CD14-positive monocyte (primary cell): ENCODE measurements around the gene PPM1M. TPM values are rescaled to one million over a fixed set of nuclear protein-coding genes. Genes with fewer than 3 reads are reported as not detected.

Experiments used
- DNase-seq, 3 donors: peaks; one replicate each; pipeline ENCODE4 v3.0.0-alpha.2; 2011 to 2022
- H2AFZ ChIP-seq: 2 replicates; pipeline ENCODE4 v1.6.0; 2012; ENCODE audit warnings: mild to moderate bottlenecking, low read depth, low read length, inconsistent platforms; ENCODE audit not compliant: insufficient read depth, poor library complexity, severe bottlenecking
- H3K27ac ChIP-seq, 2 donors: 1 replicate in 1 of 2; 2 replicates in 1 of 2; pipeline ENCODE4 v1.5.1; 2012 to 2013; ENCODE audit warnings: low read length in 2 of 2, control low read depth in 1 of 2, inconsistent platforms in 1 of 2, low read depth in 1 of 2, mild to moderate bottlenecking in 1 of 2
- H3K27me3 ChIP-seq, 2 donors: one replicate each; pipeline versions ENCODE4 v1.6.0 to v1.6.1; 2011 to 2013; ENCODE audit warnings: low read length in 2 of 2; ENCODE audit not compliant: control insufficient read depth in 2 of 2, insufficient read depth in 2 of 2
- H3K36me3 ChIP-seq, 2 donors: replicated peaks in 1 of 2; 1 replicate in 1 of 2; 2 replicates in 1 of 2; pipeline versions ENCODE4 v1.5.1 to v1.6.1; 2012 to 2013; ENCODE audit warnings: low read length in 2 of 2, control low read depth in 1 of 2, inconsistent platforms in 1 of 2, mild to moderate bottlenecking in 1 of 2; ENCODE audit not compliant: insufficient read depth in 2 of 2, control insufficient read depth in 1 of 2
- H3K4me1 ChIP-seq, 2 donors: 1 replicate in 1 of 2; 2 replicates in 1 of 2; pipeline versions ENCODE4 v1.5.1 to v1.6.1; 2012 to 2013; ENCODE audit warnings: low read length in 2 of 2, control low read depth in 1 of 2, inconsistent platforms in 1 of 2, mild to moderate bottlenecking in 1 of 2, moderate library complexity in 1 of 2; ENCODE audit not compliant: insufficient read depth in 2 of 2, control insufficient read depth in 1 of 2
- H3K4me2 ChIP-seq: replicated peaks from 2 replicates; pipeline ENCODE3; 2012; ENCODE audit warnings: low read length, moderate library complexity, mild to moderate bottlenecking; ENCODE audit not compliant: poor library complexity, severe bottlenecking; ENCODE audit errors: extremely low read depth
- H3K4me3 ChIP-seq, 3 experiments: fragments of 200-600 bp in 1 of 3; sonication (generic) in 1 of 3; replicated peaks in 1 of 3; 1 replicate in 2 of 3; 2 replicates in 1 of 3; pipeline ENCODE4 v1.5.1; 2011 to 2013; ENCODE audit warnings: low read length in 3 of 3, mild to moderate bottlenecking in 3 of 3, control low read depth in 2 of 3, low read depth in 2 of 3, inconsistent platforms in 1 of 3, moderate library complexity in 1 of 3
- H3K79me2 ChIP-seq: 2 replicates; pipeline ENCODE4 v1.6.0; 2012; ENCODE audit warnings: mild to moderate bottlenecking, control low read depth, inconsistent platforms, low read length, moderate library complexity; ENCODE audit not compliant: insufficient read depth
- H3K9ac ChIP-seq: 2 replicates; pipeline ENCODE4 v1.6.0; 2017; ENCODE audit warnings: low read length, mild to moderate bottlenecking; ENCODE audit not compliant: insufficient read depth, poor library complexity, severe bottlenecking
- H3K9me3 ChIP-seq, 2 donors: replicated peaks in 1 of 2; 1 replicate in 1 of 2; 2 replicates in 1 of 2; pipeline versions ENCODE4 v1.5.1 to v1.6.1; 2012 to 2013; ENCODE audit warnings: low read length in 2 of 2, control low read depth in 1 of 2; ENCODE audit not compliant: control insufficient read depth in 1 of 2, insufficient read depth in 1 of 2
- H4K20me1 ChIP-seq: 2 replicates; pipeline ENCODE4 v1.6.0; 2012; ENCODE audit warnings: mild to moderate bottlenecking, low read length, control low read depth, moderate library complexity; ENCODE audit not compliant: insufficient read depth
- H3K27ac Mint-ChIP-seq, 7 donors: one replicate each; pipeline ENCODE4 v1.8.0; 2020; ENCODE audit warnings: mild to moderate bottlenecking in 7 of 7, mixed read lengths in 7 of 7, moderate library complexity in 6 of 7, inconsistent platforms in 2 of 7
- H3K27me3 Mint-ChIP-seq, 3 donors: one replicate each; pipeline ENCODE4 v1.8.0; 2021 to 2022; ENCODE audit warnings: low read depth in 3 of 3, mild to moderate bottlenecking in 3 of 3, mixed read lengths in 3 of 3, moderate library complexity in 3 of 3, inconsistent platforms in 1 of 3
- H3K36me3 Mint-ChIP-seq, 2 donors: one replicate each; pipeline ENCODE4 v1.8.0; 2020; ENCODE audit warnings: mixed read lengths in 2 of 2, inconsistent platforms in 1 of 2, mild to moderate bottlenecking in 1 of 2
- H3K4me1 Mint-ChIP-seq: one replicate; pipeline ENCODE4 v1.8.0; 2020; ENCODE audit warnings: mild to moderate bottlenecking, mixed read lengths
- H3K4me3 Mint-ChIP-seq, 2 donors: one replicate each; pipeline ENCODE4 v1.8.0; 2020; ENCODE audit warnings: mild to moderate bottlenecking in 2 of 2, mixed read lengths in 2 of 2, moderate library complexity in 1 of 2
- H3K9me3 Mint-ChIP-seq, 7 donors: one replicate each; pipeline ENCODE4 v1.8.0; 2020 to 2022; ENCODE audit warnings: mixed read lengths in 7 of 7, mild to moderate bottlenecking in 6 of 7, moderate library complexity in 6 of 7, inconsistent platforms in 2 of 7
- WGBS: methylation state at CpG from one replicate; pipeline ENCODE4 v1.1.5; 2013; ENCODE audit warnings: missing lambda C conversion rate; ENCODE audit not compliant: insufficient coverage; 5-methylcytosine and 5-hydroxymethylcytosine counted together
- intact Hi-C, 2 donors: fragments of 100-400 bp; cut with micrococcal nuclease; formaldehyde crosslinking; loops; one replicate each; pipeline versions ENCODE4 v1.15.0 to v1.15.1; 2023
- polyA plus RNA-seq, 3 donors: library from polyadenylated mRNA; depleted of rRNA in 1 of 3; unstranded in 2 of 3; stranded (reverse) in 1 of 3; fragments of 300-500 nt in 2 of 3; fragments of >200 nt in 1 of 3; fragmentation: Illumina TruSeq in 2 of 3; gene quantifications; 1 replicate in 2 of 3; 2 replicates in 1 of 3; pipeline ENCODE4 v1.2.3, GENCODE V29; 2012 to 2021
- TF ChIP-seq, protein P1 (sequence below): fragments of 200-600 bp; IDR thresholded peaks from one replicate; pipeline ENCODE4 v1.8.0; 2022; ENCODE audit warnings: antibody characterized with exemption, mild to moderate bottlenecking

Gene PPM1M
- polyA plus RNA-seq, 3 donors, result 92.8 to 144 (median 120) TPM

DNA sequence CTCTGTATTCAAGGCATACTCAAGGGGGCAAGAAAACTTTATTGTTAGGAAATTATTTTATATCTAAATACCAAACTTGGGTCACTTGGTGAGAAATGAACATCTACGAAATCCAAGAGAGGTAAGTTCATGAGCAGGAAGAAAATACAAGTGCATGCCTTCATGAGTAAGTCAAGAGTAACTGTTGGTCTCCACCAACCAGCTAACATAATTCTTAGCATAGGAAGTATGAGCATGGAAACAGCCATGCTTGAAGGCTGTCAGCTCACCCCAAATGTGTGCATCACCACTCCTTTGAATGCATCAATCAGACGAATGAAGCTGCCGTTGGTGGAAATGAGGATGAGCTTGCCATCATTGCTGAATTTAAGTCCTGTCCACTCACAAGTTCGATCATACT, 13.9 kb downstream of the PPM1M start:
- no peak overlapping the region for H3K9ac ChIP-seq
- no peak overlapping the region for H2AFZ ChIP-seq
- H3K79me2 ChIP-seq, result peaks cover 85% of the 10 kb centered on the region
- peaks cover 7 to 9% of the 10 kb centered on the region in 2 donors for H3K4me1 ChIP-seq
- H3K4me3 ChIP-seq, result no peak overlapping the region
- H3K4me2 ChIP-seq, result no peak overlapping the region
- no CpG with 5 or more reads among the region's 4 CpGs for WGBS
- Mint-ChIP-seq H3K4me1 (peaks cover 26% of the 10 kb centered on the region), H3K36me3 (peaks cover 90 to 100% of the 10 kb centered on the region in 2 donors), H3K27ac (peak overlapping the region in 1 of 7 donors; percentile 69), H3K4me3 (no peak overlapping the region), H3K9me3 (peaks cover 0 to 3% (median 0%) of the 10 kb centered on the region in 7 donors), H3K27me3 (peaks cover 0 to 1% (median 0%) of the 10 kb centered on the region in 3 donors)
- H4K20me1 ChIP-seq, result peaks cover 99% of the 10 kb centered on the region
- no peaks in the 10 kb centered on the region for H3K27me3 ChIP-seq
- H3K9me3 ChIP-seq, result no peaks in the 10 kb centered on the region
- DNase-seq, result no peak
- no peak overlapping the region for H3K27ac ChIP-seq
- intact Hi-C loops, result no loop called here
- peaks cover 91 to 100% of the 10 kb centered on the region in 2 donors for H3K36me3 ChIP-seq
- TF ChIP-seq, protein P1, sequence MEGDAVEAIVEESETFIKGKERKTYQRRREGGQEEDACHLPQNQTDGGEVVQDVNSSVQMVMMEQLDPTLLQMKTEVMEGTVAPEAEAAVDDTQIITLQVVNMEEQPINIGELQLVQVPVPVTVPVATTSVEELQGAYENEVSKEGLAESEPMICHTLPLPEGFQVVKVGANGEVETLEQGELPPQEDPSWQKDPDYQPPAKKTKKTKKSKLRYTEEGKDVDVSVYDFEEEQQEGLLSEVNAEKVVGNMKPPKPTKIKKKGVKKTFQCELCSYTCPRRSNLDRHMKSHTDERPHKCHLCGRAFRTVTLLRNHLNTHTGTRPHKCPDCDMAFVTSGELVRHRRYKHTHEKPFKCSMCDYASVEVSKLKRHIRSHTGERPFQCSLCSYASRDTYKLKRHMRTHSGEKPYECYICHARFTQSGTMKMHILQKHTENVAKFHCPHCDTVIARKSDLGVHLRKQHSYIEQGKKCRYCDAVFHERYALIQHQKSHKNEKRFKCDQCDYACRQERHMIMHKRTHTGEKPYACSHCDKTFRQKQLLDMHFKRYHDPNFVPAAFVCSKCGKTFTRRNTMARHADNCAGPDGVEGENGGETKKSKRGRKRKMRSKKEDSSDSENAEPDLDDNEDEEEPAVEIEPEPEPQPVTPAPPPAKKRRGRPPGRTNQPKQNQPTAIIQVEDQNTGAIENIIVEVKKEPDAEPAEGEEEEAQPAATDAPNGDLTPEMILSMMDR, result no peak

DNA sequence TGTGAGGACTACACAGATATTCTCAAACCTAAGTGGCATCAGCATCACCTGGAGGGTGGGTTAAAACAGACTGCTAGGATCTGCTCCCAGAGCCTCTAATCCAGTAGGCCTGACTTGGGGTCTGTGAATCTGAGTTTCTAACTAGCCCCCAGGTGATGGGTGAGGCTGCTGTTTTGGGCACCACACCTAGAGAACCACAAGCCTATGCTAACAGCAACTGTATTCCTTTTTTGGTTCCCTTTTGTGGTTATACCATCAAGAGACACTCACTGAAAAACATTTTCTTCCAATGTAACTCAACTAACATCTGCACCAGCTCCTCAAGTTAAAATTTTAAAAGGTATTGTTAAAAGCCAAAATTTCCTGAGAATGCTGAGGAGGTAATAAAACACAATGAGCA, 16.9 kb downstream of the PPM1M start:
- H3K9me3 ChIP-seq, result no peaks in the 10 kb centered on the region
- H3K4me1 Mint-ChIP-seq, result peaks cover 20% of the 10 kb centered on the region
- peaks cover 92% of the 10 kb centered on the region for H3K79me2 ChIP-seq
- peak overlapping the region in 1 of 7 donors; percentile 57 for H3K27ac Mint-ChIP-seq
- no peak overlapping the region for H3K4me3 Mint-ChIP-seq
- H3K27ac ChIP-seq, result peak overlapping the region in 1 of 2 donors; percentile 20
- H3K4me2 ChIP-seq, result no peak overlapping the region
- intact Hi-C loops, result no loop called here
- no peak overlapping the region for H3K9ac ChIP-seq
- no peaks in the 10 kb centered on the region for H3K27me3 ChIP-seq
- H3K27me3 Mint-ChIP-seq, result peaks cover 0 to 1% (median 0%) of the 10 kb centered on the region in 3 donors
- no peak overlapping the region for H2AFZ ChIP-seq
- peaks cover 91 to 100% of the 10 kb centered on the region in 2 donors for H3K36me3 ChIP-seq
- TF ChIP-seq, protein P1, result no peak
- H3K36me3 Mint-ChIP-seq, result peaks cover 86 to 98% of the 10 kb centered on the region in 2 donors
- H3K9me3 Mint-ChIP-seq, result no peaks in the 10 kb centered on the region
- no peak for DNase-seq
- no peak overlapping the region for H3K4me3 ChIP-seq
- H3K4me1 ChIP-seq, result peaks cover 7 to 9% of the 10 kb centered on the region in 2 donors
- H4K20me1 ChIP-seq, result peaks cover 99% of the 10 kb centered on the region
